ENCODE measurements around the gene PRKCA. TPM values are rescaled to one million over a fixed set of nuclear protein-coding genes. Genes with fewer than 3 reads are reported as not detected.

Gene PRKCA
- polyA plus RNA-seq, 2 of the 4 experiments (the other 2 are of a cell fraction), result 28.8 to 65.0 TPM

GRCh38 chr17:66790501-66791061 lies 488.2 kb downstream of the PRKCA start:
- no peaks in the 10 kb centered on the region for H3K9me3 ChIP-seq
- H3K4me3 ChIP-seq, result no peak overlapping the region
- FAIRE-seq (no peak), ATAC-seq (no peak), DNase-seq (ENCODE audit: low read depth in 1 of 2, low spot score in 1 of 2) (no peak)
- 91% methylated on average over 11 of the region's 11 CpGs for WGBS (ENCODE audit: missing lambda C conversion rate)
- CTCF ChIA-PET, result interaction anchor here (0.7 to 1.8 kb wide), 2 partner anchors 10 to 999 kb away, joined by 3 to 5 read pairs; no protein-coding TSS in a partner anchor
- TF ChIP-seq ZNF302 (CRISPR knock-in tag; IDR thresholded peaks at IDR 0.05), result no peak
- no peaks in the 10 kb centered on the region for H3K4me1 ChIP-seq
- no peak overlapping the region for H3K4me2 ChIP-seq
- POLR2A ChIA-PET, result no interaction called here
- H3K27ac ChIP-seq, result no peak overlapping the region

DNA sequence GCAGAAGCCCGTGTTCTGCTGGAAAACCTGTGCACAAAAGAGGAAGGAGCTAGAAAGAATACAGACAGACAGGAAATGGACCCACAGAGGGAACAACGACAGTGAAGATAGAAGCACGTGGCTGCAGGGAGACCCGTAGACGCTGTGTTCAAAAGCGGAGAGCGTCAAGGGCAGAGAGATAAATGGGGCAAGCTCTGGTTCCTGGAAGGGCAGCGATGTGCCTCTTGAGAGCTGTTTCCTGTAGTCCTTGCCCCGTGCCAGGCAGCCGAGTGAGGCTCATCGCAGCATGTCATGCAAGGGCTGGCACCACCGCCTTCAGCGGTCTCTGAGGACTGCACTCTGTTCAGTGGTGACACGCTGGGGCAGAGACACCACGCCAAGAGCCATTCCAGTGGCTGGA lies 488.9 kb downstream of the PRKCA start:
- H3K9me3 ChIP-seq, result no peaks in the 10 kb centered on the region
- H3K27ac ChIP-seq, result no peak overlapping the region
- ATAC-seq (no peak; a peak in 1 of 6 replicates), DNase-seq (ENCODE audit: low read depth in 1 of 2, low spot score in 1 of 2) (no peak), FAIRE-seq (no peak)
- no peak for TF ChIP-seq ZSCAN20 (CRISPR knock-in tag; IDR thresholded peaks at IDR 0.05)
- TF ChIP-seq HOXA7 (CRISPR knock-in tag; IDR thresholded peaks at IDR 0.05), result no peak
- no peak overlapping the region for H3K4me2 ChIP-seq
- ChIA-PET CTCF (interaction anchor here (1.8 kb wide), 1 partner anchor 9 kb away, joined by 5 read pairs; no protein-coding TSS in a partner anchor), POLR2A (no interaction called here)
- H3K4me1 ChIP-seq, result no peaks in the 10 kb centered on the region
- H3K4me3 ChIP-seq, result no peak overlapping the region
- whole genome bisulfite sequencing (ENCODE audit: missing lambda C conversion rate), result 89% methylated on average over 15 of the region's 15 CpGs

DNA sequence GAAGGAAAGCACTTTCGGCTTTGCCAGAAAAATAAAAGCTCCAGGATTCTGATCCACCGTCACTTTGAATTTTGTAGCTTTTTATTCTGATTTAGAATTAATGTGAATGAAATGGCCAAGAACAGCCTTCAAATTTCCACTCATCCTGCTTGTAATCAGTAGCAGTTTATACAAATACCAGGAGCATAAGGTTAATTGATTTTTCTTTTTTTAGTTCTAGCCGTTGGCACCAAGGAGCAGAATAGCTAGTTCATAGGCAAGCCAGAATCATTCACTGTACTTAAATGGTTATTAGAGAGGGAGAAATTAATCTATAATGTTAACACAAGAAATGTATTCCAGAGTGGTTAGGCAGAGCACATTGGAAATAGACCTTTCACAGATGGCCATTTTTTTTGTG lies 491.4 kb downstream of the PRKCA start:
- Histone ChIP-seq H3K4me1 (no peaks in the 10 kb centered on the region), H3K9me3 (no peaks in the 10 kb centered on the region), H3K27ac (no peak overlapping the region), H3K4me2 (no peak overlapping the region), H3K4me3 (no peak overlapping the region)
- TF ChIP-seq RCOR1 (IDR thresholded peaks at IDR 0.05; ENCODE audit: low read depth, low read length) (no peak), ZNF302 (CRISPR knock-in tag; IDR thresholded peaks at IDR 0.05) (no peak), NPAS2 (CRISPR knock-in tag; IDR thresholded peaks at IDR 0.05; ENCODE audit: borderline replicate concordance) (no peak), NR3C1 (IDR thresholded peaks at IDR 0.05) (no peak), TP53 (CRISPR knock-in tag; IDR thresholded peaks at IDR 0.05) (no peak), ZFP36 (IDR thresholded peaks at IDR 0.05; ENCODE audit: borderline replicate concordance, partially characterized antibody) (no peak), E2F6 (IDR thresholded peaks at IDR 0.05; ENCODE audit: borderline replicate concordance, low read depth) (no peak), TFCP2L1 (CRISPR knock-in tag; IDR thresholded peaks at IDR 0.05) (no peak), CBX2 (IDR thresholded peaks at IDR 0.05; ENCODE audit: borderline replicate concordance, low read depth) (no peak), FOSL2 (IDR thresholded peaks at IDR 0.05) (no peak), FOSL2 (CRISPR knock-in tag; IDR thresholded peaks at IDR 0.05) (no peak), ZC3H11A (IDR thresholded peaks at IDR 0.05) (no peak), HOXB5 (CRISPR knock-in tag; IDR thresholded peaks at IDR 0.05) (no peak), ZSCAN20 (CRISPR knock-in tag; IDR thresholded peaks at IDR 0.05) (no peak), EHF (CRISPR knock-in tag; IDR thresholded peaks at IDR 0.05) (no peak), PHF8 (IDR thresholded peaks at IDR 0.05; ENCODE audit: borderline replicate concordance, low read depth) (no peak)
- TF ChIP-seq, protein P1, sequence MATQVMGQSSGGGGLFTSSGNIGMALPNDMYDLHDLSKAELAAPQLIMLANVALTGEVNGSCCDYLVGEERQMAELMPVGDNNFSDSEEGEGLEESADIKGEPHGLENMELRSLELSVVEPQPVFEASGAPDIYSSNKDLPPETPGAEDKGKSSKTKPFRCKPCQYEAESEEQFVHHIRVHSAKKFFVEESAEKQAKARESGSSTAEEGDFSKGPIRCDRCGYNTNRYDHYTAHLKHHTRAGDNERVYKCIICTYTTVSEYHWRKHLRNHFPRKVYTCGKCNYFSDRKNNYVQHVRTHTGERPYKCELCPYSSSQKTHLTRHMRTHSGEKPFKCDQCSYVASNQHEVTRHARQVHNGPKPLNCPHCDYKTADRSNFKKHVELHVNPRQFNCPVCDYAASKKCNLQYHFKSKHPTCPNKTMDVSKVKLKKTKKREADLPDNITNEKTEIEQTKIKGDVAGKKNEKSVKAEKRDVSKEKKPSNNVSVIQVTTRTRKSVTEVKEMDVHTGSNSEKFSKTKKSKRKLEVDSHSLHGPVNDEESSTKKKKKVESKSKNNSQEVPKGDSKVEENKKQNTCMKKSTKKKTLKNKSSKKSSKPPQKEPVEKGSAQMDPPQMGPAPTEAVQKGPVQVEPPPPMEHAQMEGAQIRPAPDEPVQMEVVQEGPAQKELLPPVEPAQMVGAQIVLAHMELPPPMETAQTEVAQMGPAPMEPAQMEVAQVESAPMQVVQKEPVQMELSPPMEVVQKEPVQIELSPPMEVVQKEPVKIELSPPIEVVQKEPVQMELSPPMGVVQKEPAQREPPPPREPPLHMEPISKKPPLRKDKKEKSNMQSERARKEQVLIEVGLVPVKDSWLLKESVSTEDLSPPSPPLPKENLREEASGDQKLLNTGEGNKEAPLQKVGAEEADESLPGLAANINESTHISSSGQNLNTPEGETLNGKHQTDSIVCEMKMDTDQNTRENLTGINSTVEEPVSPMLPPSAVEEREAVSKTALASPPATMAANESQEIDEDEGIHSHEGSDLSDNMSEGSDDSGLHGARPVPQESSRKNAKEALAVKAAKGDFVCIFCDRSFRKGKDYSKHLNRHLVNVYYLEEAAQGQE (IDR thresholded peaks at IDR 0.05), result no peak
- TF ChIP-seq, protein P2, sequence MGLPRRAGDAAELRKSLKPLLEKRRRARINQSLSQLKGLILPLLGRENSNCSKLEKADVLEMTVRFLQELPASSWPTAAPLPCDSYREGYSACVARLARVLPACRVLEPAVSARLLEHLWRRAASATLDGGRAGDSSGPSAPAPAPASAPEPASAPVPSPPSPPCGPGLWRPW (IDR thresholded peaks at IDR 0.05), result no peak
- TF ChIP-seq, protein P3, sequence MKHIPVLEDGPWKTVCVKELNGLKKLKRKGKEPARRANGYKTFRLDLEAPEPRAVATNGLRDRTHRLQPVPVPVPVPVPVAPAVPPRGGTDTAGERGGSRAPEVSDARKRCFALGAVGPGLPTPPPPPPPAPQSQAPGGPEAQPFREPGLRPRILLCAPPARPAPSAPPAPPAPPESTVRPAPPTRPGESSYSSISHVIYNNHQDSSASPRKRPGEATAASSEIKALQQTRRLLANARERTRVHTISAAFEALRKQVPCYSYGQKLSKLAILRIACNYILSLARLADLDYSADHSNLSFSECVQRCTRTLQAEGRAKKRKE (CRISPR knock-in tag; IDR thresholded peaks at IDR 0.05; ENCODE audit: low read depth), result no peak
- CTCF ChIA-PET, result interaction anchor here (0.6 to 0.9 kb wide), 5 partner anchors 43 to 960 kb away, joined by 3 to 4 read pairs (median 3); no protein-coding TSS in a partner anchor
- FAIRE-seq, result no peak
- POLR2A ChIA-PET, result no interaction called here
- DNase-seq (ENCODE audit: low read depth in 1 of 2, low spot score in 1 of 2), result no peak
- 90% methylated on average over 3 of the region's 3 CpGs for WGBS (ENCODE audit: missing lambda C conversion rate)
- no peak for ATAC-seq
